AG04450 (cell line): ENCODE data around the gene ARHGAP8. TPM values are rescaled to one million over a fixed set of nuclear protein-coding genes. Genes with fewer than 3 reads are reported as not detected.

ENCODE experiments used
- CTCF ChIA-PET: fragments of 300-600, 350-600 bp; formaldehyde crosslinking; extraction: SDS; loops from one replicate; lab custom pipeline; 2022; ENCODE audit warnings: antibody characterized with exemption, inconsistent platforms; lab: Charles Lee
- POLR2A ChIA-PET: fragments of 350-600 bp; formaldehyde crosslinking; extraction: SDS; loops from one replicate; lab custom pipeline; 2021; ENCODE audit warnings: antibody characterized with exemption, inconsistent platforms; lab: Yijun Ruan, JAX
- DNase-seq: peaks from one replicate; pipeline ENCODE4 v3.0.0-alpha.2; 2011; ENCODE audit warnings: low read depth, low spot score
- H3K27ac ChIP-seq: one replicate; pipeline ENCODE4 v1.5.1; 2012; ENCODE audit warnings: low read depth, low read length, control low read depth
- H3K27me3 ChIP-seq: one replicate; pipeline ENCODE4 v1.6.0; 2012; ENCODE audit warnings: low read length; ENCODE audit not compliant: control insufficient read depth, insufficient read depth
- H3K4me3 ChIP-seq: 2 replicates; pipeline ENCODE4 v1.5.1; 2011; ENCODE audit warnings: mild to moderate bottlenecking, low read depth, low read length, control low read depth
- H3K9me3 ChIP-seq: 2 replicates; pipeline ENCODE4 v1.5.1; 2012; ENCODE audit warnings: low read length; ENCODE audit not compliant: control insufficient read depth, insufficient read depth
- polyA plus RNA-seq: library from polyadenylated mRNA; depleted of rRNA; stranded (reverse); fragments of >200 nt; gene quantifications from 2 replicates; pipeline ENCODE4 v1.2.3, GENCODE V29; 2011
- TF ChIP-seq, protein P1 (sequence below): IDR thresholded peaks from 2 replicates; pipeline ENCODE4 v1.5.1; 2011; ENCODE audit warnings: low read depth, low read length, control low read depth, inconsistent platforms

ARHGAP8 gene
- polyA plus RNA-seq, 1 experiment = 0.16 TPM

- Histone ChIP-seq H3K27ac (no peak overlapping the region), H3K9me3 (no peaks in the 10 kb centered on the region), H3K4me3 (no peak overlapping the region), H3K27me3 (peaks cover 28% of the 10 kb centered on the region)
- ChIA-PET CTCF (interaction anchor here (1.0 to 1.7 kb wide), 3 partner anchors 15 to 274 kb away, joined by 3 to 22 read pairs (median 7); partner anchors contain the start of gene ARHGAP8), POLR2A (no interaction called here)
- TF ChIP-seq, protein P1, sequence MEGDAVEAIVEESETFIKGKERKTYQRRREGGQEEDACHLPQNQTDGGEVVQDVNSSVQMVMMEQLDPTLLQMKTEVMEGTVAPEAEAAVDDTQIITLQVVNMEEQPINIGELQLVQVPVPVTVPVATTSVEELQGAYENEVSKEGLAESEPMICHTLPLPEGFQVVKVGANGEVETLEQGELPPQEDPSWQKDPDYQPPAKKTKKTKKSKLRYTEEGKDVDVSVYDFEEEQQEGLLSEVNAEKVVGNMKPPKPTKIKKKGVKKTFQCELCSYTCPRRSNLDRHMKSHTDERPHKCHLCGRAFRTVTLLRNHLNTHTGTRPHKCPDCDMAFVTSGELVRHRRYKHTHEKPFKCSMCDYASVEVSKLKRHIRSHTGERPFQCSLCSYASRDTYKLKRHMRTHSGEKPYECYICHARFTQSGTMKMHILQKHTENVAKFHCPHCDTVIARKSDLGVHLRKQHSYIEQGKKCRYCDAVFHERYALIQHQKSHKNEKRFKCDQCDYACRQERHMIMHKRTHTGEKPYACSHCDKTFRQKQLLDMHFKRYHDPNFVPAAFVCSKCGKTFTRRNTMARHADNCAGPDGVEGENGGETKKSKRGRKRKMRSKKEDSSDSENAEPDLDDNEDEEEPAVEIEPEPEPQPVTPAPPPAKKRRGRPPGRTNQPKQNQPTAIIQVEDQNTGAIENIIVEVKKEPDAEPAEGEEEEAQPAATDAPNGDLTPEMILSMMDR = no peak
- no peak for DNase-seq
Measured at GRCh38 chr22:44821741-44822475, 69.5 kb downstream of the ARHGAP8 start.

- ChIA-PET CTCF (no interaction called here), POLR2A (no interaction called here)
- no peak overlapping the region for H3K27ac ChIP-seq
- no peak overlapping the region for H3K4me3 ChIP-seq
- DNase-seq = no peak
- H3K9me3 ChIP-seq = no peaks in the 10 kb centered on the region
- TF ChIP-seq, protein P1 = no peak
- H3K27me3 ChIP-seq = peaks cover 28% of the 10 kb centered on the region
Measured at GRCh38 chr22:44822534-44822933, 70.2 kb downstream of the ARHGAP8 start.

DNA sequence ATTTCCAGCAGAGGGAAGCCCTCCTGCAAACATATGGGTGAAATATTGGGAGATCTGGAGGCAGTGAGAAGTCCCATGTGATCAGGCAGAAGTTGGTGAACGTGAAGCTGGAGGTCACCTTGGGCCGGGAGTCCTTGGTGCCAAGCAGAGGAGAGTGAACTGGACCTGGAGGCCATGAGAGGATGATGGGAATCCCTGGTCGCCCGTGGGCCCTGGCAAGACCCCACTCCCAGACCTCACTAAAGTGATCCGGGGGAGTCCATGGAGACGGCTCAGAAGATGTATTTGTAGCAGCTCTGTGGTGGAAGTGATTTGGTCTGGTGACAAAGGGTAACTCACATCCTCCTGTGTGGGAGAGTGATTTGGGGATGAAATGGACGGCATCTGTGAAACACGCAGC, 71.0 kb downstream of the ARHGAP8 start:
- CTCF ChIA-PET = no interaction called here
- POLR2A ChIA-PET = no interaction called here

DNA sequence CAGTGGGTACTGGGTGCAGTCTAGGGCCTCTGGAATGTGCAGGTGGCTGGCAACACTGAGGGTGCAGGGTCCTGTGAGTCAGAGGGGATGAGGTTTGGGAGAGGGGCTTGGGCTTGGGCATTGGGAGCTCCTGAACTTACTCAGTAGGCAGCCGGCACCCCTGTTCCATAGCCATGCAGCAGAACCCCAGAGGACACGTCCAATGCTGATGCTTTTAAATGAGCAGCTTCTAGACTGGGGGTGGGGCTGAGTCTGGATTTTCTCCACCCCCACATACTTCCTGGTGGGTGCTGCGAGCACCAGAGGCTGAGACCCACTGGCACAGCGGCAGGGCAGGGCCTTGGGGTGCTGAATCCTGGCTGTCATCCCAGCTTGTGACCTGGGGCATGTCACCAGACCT, 71.4 kb downstream of the ARHGAP8 start:
- ChIA-PET CTCF (no interaction called here), POLR2A (no interaction called here)
- no peak overlapping the region for H3K27ac ChIP-seq
- peaks cover 28% of the 10 kb centered on the region for H3K27me3 ChIP-seq
- TF ChIP-seq, protein P1 = no peak
- DNase-seq = no peak
- no peaks in the 10 kb centered on the region for H3K9me3 ChIP-seq
- H3K4me3 ChIP-seq = no peak overlapping the region

More for the DNA sequence above, 71.0 kb downstream of the ARHGAP8 start:
- TF ChIP-seq, protein P1 = no peak
- Histone ChIP-seq H3K4me3 (no peak overlapping the region), H3K9me3 (no peaks in the 10 kb centered on the region), H3K27me3 (peaks cover 28% of the 10 kb centered on the region), H3K27ac (no peak overlapping the region)
- DNase-seq = no peak

DNA sequence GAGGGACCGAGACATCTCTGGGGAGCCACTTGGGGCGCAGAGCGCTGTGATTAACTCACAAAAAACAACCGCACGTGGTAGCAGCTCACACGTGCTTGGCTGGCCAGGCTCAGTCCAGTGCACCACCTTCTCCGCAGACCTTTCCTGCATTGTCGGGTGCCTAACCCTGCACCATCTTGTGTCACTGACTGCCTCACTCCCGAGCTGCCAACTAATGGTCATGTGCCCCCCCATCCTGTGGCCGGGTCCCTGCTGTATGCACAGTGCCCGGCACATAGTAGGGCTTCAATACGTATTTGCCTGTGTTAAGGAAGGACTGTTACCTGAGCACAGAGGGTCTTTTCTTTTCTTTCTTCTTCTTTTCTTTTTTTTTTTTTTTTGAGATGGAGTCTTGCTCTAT, 71.9 kb downstream of the ARHGAP8 start:
- TF ChIP-seq, protein P1 = no peak
- no peaks in the 10 kb centered on the region for H3K9me3 ChIP-seq
- ChIA-PET CTCF (no interaction called here), POLR2A (no interaction called here)
- no peak overlapping the region for H3K27ac ChIP-seq
- H3K27me3 ChIP-seq = peaks cover 28% of the 10 kb centered on the region
- H3K4me3 ChIP-seq = no peak overlapping the region
- DNase-seq = no peak
